H1 (cell line): ENCODE measurements around the gene MAPKAPK2. TPM values are rescaled to one million over a fixed set of nuclear protein-coding genes. Genes with fewer than 3 reads are reported as not detected.

Experiments used
- EZH2 ChIP-seq: fragments of 200-600 bp; sonication (generic); IDR thresholded peaks from 2 replicates; pipeline ENCODE4 v1.7.1; 2012; ENCODE audit warnings: low read depth, mild to moderate bottlenecking, moderate library complexity, low read length, inconsistent platforms; ENCODE audit not compliant: severe bottlenecking
- RNF2 ChIP-seq: fragments of 200-900, 300-1000 bp; sonication (generic); IDR thresholded peaks from 2 replicates; pipeline ENCODE4 v1.7.1; 2016; ENCODE audit warnings: borderline replicate concordance, low read depth, mild to moderate bottlenecking, antibody characterized with exemption, low read length; ENCODE audit not compliant: poor library complexity, severe bottlenecking; ENCODE audit errors: missing control alignments
- YY1 ChIP-seq: IDR thresholded peaks from 2 replicates; pipeline ENCODE4 v1.6.1; 2011; ENCODE audit warnings: low read depth, mild to moderate bottlenecking, low read length
- polyA plus RNA-seq, 7 experiments: library from polyadenylated mRNA; depleted of rRNA in 3 of 7; stranded (reverse) in 5 of 7; unstranded in 2 of 7; fragments of >200 nt in 5 of 7; fragments of 200-250 nt in 2 of 7; gene quantifications; 1 replicate in 5 of 7; 2 replicates in 1 of 7; 4 replicates in 1 of 7; pipeline versions ENCODE4 v1.2.1 to v1.2.3, GENCODE V29; 2011 to 2013; ENCODE audit warnings: missing spikeins in 2 of 7, mixed read lengths in 2 of 7
- total RNA-seq: library from RNA; stranded (reverse); fragmentation: NEBNext Ultra II Directional; extraction: Animal tissue kit (Norgen Biotek cat#: 25700); gene quantifications from 2 replicates; pipeline ENCODE4 v1.2.1, GENCODE V29; 2021
- TF ChIP-seq, protein P1 (sequence below): fragments of 300-600 bp; sonication (generic); IDR thresholded peaks from 2 replicates; pipeline ENCODE4 v1.7.1; 2012; ENCODE audit warnings: low read length, moderate library complexity, mild to moderate bottlenecking, inconsistent platforms; ENCODE audit not compliant: insufficient replicate concordance
- TF ChIP-seq, protein P2 (sequence below): IDR thresholded peaks from 2 replicates; pipeline ENCODE4 v1.6.1; 2012; ENCODE audit warnings: inconsistent platforms

The MAPKAPK2 gene
- total and polyA plus RNA-seq, 2 of the 8 experiments (the other 6 are each of a cell fraction or from before 2014, with no cell fraction given): 27.5 to 44.9 TPM

DNA sequence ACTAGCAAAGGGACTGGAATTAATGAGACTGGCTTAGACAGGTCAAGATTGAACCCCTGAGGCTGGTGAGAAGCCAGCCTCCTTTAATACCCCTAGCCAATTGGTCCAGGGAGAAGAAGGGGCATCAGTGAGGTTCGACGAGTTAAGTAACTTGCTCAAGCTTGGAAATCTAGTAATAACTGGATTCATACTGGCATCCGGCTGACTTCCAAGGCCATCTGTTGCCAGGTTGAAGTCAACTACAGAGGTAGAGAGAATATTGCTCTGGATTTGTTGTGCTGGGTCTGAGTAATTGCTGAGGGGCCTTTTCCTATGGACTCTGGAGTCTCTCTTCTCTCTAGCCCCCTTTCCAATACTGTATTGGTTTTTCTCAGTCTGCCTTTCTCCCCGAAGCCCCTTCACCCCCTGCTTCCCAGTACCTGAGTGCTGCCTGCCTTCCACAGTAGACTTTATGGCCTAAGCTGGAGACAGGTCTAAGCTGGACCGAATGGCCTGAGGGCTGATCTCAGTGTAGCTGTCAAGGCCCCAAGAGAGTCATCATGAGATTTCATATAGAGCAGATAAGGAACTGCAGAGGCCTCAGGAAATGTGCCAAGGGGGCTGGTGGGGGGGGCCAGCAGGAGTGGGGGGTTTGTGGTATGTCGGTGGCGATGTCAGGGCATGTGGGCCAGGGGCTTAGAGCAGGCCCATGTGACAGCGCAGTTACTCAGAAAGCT is 43.4 kb downstream of the MAPKAPK2 start (continued):
- TF ChIP-seq, protein P1, sequence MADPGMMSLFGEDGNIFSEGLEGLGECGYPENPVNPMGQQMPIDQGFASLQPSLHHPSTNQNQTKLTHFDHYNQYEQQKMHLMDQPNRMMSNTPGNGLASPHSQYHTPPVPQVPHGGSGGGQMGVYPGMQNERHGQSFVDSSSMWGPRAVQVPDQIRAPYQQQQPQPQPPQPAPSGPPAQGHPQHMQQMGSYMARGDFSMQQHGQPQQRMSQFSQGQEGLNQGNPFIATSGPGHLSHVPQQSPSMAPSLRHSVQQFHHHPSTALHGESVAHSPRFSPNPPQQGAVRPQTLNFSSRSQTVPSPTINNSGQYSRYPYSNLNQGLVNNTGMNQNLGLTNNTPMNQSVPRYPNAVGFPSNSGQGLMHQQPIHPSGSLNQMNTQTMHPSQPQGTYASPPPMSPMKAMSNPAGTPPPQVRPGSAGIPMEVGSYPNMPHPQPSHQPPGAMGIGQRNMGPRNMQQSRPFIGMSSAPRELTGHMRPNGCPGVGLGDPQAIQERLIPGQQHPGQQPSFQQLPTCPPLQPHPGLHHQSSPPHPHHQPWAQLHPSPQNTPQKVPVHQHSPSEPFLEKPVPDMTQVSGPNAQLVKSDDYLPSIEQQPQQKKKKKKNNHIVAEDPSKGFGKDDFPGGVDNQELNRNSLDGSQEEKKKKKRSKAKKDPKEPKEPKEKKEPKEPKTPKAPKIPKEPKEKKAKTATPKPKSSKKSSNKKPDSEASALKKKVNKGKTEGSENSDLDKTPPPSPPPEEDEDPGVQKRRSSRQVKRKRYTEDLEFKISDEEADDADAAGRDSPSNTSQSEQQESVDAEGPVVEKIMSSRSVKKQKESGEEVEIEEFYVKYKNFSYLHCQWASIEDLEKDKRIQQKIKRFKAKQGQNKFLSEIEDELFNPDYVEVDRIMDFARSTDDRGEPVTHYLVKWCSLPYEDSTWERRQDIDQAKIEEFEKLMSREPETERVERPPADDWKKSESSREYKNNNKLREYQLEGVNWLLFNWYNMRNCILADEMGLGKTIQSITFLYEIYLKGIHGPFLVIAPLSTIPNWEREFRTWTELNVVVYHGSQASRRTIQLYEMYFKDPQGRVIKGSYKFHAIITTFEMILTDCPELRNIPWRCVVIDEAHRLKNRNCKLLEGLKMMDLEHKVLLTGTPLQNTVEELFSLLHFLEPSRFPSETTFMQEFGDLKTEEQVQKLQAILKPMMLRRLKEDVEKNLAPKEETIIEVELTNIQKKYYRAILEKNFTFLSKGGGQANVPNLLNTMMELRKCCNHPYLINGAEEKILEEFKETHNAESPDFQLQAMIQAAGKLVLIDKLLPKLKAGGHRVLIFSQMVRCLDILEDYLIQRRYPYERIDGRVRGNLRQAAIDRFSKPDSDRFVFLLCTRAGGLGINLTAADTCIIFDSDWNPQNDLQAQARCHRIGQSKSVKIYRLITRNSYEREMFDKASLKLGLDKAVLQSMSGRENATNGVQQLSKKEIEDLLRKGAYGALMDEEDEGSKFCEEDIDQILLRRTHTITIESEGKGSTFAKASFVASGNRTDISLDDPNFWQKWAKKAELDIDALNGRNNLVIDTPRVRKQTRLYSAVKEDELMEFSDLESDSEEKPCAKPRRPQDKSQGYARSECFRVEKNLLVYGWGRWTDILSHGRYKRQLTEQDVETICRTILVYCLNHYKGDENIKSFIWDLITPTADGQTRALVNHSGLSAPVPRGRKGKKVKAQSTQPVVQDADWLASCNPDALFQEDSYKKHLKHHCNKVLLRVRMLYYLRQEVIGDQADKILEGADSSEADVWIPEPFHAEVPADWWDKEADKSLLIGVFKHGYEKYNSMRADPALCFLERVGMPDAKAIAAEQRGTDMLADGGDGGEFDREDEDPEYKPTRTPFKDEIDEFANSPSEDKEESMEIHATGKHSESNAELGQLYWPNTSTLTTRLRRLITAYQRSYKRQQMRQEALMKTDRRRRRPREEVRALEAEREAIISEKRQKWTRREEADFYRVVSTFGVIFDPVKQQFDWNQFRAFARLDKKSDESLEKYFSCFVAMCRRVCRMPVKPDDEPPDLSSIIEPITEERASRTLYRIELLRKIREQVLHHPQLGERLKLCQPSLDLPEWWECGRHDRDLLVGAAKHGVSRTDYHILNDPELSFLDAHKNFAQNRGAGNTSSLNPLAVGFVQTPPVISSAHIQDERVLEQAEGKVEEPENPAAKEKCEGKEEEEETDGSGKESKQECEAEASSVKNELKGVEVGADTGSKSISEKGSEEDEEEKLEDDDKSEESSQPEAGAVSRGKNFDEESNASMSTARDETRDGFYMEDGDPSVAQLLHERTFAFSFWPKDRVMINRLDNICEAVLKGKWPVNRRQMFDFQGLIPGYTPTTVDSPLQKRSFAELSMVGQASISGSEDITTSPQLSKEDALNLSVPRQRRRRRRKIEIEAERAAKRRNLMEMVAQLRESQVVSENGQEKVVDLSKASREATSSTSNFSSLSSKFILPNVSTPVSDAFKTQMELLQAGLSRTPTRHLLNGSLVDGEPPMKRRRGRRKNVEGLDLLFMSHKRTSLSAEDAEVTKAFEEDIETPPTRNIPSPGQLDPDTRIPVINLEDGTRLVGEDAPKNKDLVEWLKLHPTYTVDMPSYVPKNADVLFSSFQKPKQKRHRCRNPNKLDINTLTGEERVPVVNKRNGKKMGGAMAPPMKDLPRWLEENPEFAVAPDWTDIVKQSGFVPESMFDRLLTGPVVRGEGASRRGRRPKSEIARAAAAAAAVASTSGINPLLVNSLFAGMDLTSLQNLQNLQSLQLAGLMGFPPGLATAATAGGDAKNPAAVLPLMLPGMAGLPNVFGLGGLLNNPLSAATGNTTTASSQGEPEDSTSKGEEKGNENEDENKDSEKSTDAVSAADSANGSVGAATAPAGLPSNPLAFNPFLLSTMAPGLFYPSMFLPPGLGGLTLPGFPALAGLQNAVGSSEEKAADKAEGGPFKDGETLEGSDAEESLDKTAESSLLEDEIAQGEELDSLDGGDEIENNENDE: no peak
- TF ChIP-seq EZH2 (no peak), RNF2 (no peak), YY1 (no peak)
- TF ChIP-seq, protein P2, sequence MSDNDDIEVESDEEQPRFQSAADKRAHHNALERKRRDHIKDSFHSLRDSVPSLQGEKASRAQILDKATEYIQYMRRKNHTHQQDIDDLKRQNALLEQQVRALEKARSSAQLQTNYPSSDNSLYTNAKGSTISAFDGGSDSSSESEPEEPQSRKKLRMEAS: no peak
